Adipose tissue (tissue), 3 donors: Measurements from ENCODE around the gene ERN2. TPM values are rescaled to one million over a fixed set of nuclear protein-coding genes. Genes with fewer than 3 reads are reported as not detected.
"Not testable (repeated sequence)": the region's sequence is repeated elsewhere in the genome, so short reads cannot be mapped to it uniquely, and the experiment has no call there.

ENCODE experiments used
- H3K27ac ChIP-seq: one replicate; pipeline ENCODE4 v1.5.1; 2013; ENCODE audit warnings: low read depth, low read length
- WGBS, 3 donors: extraction: QIAGEN DNeasy Blood & Tissue Kit; methylation state at CpG; one replicate each; pipeline ENCODE4 v1.1.7; 2013; 5-methylcytosine and 5-hydroxymethylcytosine counted together
- polyA plus RNA-seq, 3 donors: library from polyadenylated mRNA; stranded (reverse); fragments of 200-250 nt; gene quantifications; one replicate each; pipeline ENCODE4 v1.2.3, GENCODE V29; 2013
- donor health status: healthy with polysubstance abuse.
- donor health status: Bipolar disorder and iron deficiency.
- donor health status: healthy.

ERN2 gene
- polyA plus RNA-seq = 1 to 10 TPM in 1 of 3 donors, under 1 TPM in 2; 0.24 to 8.0 (median 0.34) TPM

- 2 to 6% (median 5%) methylated on average over 24 to 37 of the region's 37 CpGs for WGBS, 3 donors
- H3K27ac ChIP-seq = no peak within 1 kb of the TSS
Observed at GRCh38 chr16:23712976-23713375, at the start of gene ERN2. TSS of gene ERN2 (minus strand) at chr16:23713222. CDS start at chr16:23713187, 35 bp downstream.

GRCh38 chr16:23757937-23758619 lies 45.1 kb upstream of the ERN2 start:
- 72 to 89% (median 86%) methylated on average over 6 of the region's 6 CpGs for WGBS, 3 donors
- H3K27ac ChIP-seq = no peak overlapping the region

DNA sequence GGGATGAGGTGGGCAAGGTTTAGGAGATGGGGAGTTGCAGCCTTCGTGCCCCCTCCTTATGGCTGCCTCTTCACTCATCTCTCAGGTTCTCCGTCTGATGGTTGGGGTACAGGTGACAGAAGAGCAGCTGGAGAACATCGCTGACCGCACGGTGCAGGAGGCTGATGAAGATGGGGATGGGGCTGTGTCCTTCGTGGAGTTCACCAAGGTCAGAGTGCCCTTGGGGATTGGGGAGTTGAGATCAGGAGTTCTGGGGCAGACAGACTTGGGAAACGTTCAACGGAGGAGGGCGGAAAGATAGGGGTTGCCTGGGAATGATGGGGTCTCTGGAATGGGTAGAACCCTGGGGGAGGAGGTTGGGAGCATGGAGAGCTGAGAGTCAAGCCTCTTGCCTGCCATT lies 44.1 kb upstream of the ERN2 start:
- 74 to 89% (median 79%) methylated on average over 9 of the region's 9 CpGs for WGBS, 3 donors
- H3K27ac ChIP-seq = no peak overlapping the region

DNA sequence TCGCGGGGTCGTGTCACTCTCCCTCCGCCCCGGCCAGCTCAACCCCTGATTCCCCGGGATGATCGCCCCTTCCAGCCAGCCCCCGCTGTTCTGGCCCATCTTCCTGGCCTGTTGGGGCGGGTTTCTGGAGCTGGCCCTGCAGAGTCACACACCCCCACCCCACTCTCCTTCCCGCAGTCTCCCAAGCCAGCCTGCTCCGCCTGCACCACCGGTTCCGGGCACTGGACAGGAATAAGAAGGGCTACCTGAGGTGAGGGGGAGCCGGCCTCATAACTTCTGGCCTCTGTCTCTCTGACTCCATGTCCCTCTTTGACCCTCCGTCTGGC lies 42.4 kb upstream of the ERN2 start:
- WGBS, 3 donors = 31 to 32% (median 31%) methylated on average over 15 of the region's 15 CpGs
- no peak overlapping the region for H3K27ac ChIP-seq

- no peak within 1 kb of the TSS for H3K27ac ChIP-seq
- WGBS, 3 donors = 3 to 7% (median 5%) methylated on average over 55 to 80 of the region's 80 CpGs
Observed at GRCh38 chr16:23754594-23755483, 41.8 kb upstream of the ERN2 start, which contains the start of gene CHP2. TSS of gene CHP2 (plus strand) at chr16:23755026. CDS start at chr16:23755050, 24 bp downstream.

DNA sequence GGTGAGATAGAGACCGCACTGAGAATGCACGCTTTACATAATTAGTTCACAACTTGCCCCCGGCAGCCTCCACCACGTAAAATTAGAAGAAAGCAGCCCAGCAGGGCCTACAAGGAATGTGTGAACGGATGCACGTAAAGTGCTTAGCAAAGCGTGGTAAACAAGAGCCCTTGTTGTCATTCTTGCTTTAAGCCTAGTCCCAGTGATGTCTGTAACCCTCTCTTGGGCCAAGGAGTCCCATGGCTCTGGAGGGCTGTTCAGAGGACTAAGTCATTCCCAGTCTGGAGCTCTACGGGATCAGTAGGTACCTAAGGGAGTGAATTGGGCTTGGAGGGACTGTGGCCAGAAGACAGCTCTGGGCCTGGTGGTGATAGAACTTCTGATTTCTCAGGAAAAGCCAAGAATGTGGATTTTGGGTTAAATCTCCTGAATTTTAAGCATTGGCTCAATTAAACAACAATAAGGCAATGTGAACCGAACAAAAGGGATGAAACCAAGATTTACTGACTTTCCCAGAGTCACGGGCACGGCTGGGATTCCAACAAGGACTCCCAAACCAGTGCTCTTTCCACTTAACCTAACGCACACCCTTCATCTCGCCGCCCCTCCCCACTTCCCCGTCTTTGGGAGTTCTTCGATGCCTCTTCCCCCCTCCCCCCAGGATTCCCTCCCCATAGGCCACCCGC lies 41.0 kb upstream of the ERN2 start:
- 32 to 42% (median 42%) methylated on average over 17 of the region's 17 CpGs for WGBS, 3 donors
- no peak overlapping the region for H3K27ac ChIP-seq

- WGBS, 3 donors = 81 to 90% (median 89%) methylated on average over 1 of the region's 1 CpG
- H3K27ac ChIP-seq = not testable (repeated sequence)
Observed at GRCh38 chr16:23751053-23751452, 38.0 kb upstream of the ERN2 start.

DNA sequence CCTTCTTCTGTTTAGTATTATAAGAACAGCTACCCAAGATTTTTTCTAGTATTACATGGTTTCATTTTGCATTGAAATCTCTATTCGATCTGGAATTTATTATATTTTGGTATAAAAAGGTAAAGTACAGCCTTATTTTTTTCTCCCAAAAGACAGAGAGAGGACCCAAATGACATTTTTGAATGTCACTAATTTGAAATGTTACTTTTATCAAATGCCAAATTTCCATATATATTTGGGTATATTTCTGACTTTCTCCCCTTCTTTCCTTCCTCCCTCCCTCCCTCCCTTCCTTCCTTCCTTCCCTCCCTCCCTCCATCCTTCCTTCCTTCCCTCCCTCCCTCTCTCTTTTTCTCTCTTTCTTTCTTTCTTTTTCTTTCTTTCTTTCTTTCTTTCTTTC lies 35.6 kb upstream of the ERN2 start:
- 42 to 75% (median 68%) methylated on average over 1 of the region's 1 CpG for WGBS, 3 donors
- no peak overlapping the region for H3K27ac ChIP-seq

DNA sequence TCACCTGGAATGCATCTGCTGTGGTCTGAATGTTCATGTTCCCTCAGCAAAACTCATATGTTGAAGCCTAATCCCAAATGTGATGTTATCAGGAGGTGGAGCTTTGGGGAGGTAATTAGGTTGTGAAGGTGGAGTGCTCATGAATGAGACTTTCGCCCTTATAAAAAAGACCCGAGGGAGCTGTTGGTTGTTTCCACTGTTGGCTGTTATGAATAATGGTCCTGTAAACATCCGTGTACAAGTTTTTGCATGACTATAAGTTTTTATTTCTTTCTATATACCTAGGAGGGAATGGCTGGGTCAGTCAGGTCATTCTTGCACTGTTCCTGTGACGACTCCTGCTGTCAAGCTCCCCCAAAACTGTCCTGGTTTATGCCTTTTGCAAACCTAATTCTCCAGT lies 32.2 kb upstream of the ERN2 start:
- 71 to 82% (median 74%) methylated on average over 4 of the region's 4 CpGs for WGBS, 3 donors
- H3K27ac ChIP-seq = no peak overlapping the region

DNA sequence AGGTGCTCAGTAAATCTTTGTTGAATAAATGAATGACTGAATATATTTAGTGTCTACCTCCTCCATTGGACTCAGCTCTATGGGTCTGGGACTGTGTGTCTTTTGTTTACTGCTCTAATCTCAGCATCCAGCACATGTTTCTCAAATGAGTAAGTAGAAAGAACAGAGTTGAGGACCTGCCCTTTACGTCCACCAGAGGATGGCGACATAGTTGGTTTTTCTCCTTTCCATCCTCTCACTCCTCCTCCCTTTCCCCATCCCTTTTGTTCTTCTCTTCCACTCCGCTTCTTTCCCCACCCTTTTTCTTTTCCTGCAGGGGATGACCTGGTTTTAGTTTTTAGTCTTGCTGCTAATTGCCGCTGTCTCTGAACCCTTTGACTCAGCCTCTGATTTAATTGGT lies 29.7 kb upstream of the ERN2 start:
- WGBS, 3 donors = 39 to 42% (median 40%) methylated on average over 4 of the region's 4 CpGs
- no peak overlapping the region for H3K27ac ChIP-seq

- WGBS, 3 donors = 49 to 54% (median 49%) methylated on average over 2 of the region's 2 CpGs
- no peak overlapping the region for H3K27ac ChIP-seq
Observed at GRCh38 chr16:23741675-23742303, 28.8 kb upstream of the ERN2 start.

GRCh38 chr16:23739516-23739915 lies 26.5 kb upstream of the ERN2 start:
- no peak overlapping the region for H3K27ac ChIP-seq
- 50 to 85% (median 71%) methylated on average over 1 of the region's 1 CpG for WGBS, 3 donors

DNA sequence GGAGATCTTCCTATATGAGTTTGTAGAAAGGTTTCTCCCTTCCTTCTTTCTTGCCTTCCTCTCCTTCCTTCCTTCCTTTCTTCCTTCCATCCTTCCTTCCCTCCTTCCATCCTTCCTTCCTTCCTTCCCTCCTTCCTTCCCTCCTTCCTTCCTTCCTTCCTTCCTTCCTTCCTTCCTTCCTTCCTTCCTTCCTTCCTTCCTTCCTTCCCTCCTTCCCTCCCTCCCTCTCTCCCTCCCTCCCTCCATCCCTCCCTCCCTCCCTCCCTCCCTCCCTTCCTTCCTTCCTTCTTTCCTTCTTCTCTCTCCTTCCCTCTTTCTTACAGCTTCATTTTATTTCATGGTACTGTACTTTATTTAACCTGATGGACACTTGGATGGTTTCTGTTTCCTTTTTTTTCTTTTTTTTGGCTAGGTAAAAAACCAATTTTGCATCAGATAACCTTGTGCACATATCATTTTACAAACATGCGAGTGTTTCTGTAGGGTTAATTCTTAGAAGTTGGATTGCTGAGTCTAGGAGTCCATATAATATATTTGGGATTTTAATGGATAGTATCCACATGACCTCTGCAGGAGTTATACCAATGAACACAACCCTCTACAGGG lies 24.5 kb upstream of the ERN2 start:
- WGBS, 3 donors = 79 to 88% (median 84%) methylated on average over 1 of the region's 1 CpG
- not testable (repeated sequence) for H3K27ac ChIP-seq

- 82 to 86% (median 86%) methylated on average over 19 of the region's 19 CpGs for WGBS, 3 donors
- no peak overlapping the region for H3K27ac ChIP-seq
Observed at GRCh38 chr16:23734176-23734893, 21.3 kb upstream of the ERN2 start.

- WGBS, 3 donors = 74 to 80% (median 77%) methylated on average over 12 of the region's 12 CpGs
Observed at GRCh38 chr16:23729503-23730424, 16.7 kb upstream of the ERN2 start.

GRCh38 chr16:23728112-23728477 lies 15.1 kb upstream of the ERN2 start:
- WGBS, 3 donors = 57 to 61% (median 60%) methylated on average over 10 of the region's 10 CpGs
- no peak overlapping the region for H3K27ac ChIP-seq

More at GRCh38 chr16:23729503-23730424, 16.7 kb upstream of the ERN2 start:
- no peak overlapping the region for H3K27ac ChIP-seq

DNA sequence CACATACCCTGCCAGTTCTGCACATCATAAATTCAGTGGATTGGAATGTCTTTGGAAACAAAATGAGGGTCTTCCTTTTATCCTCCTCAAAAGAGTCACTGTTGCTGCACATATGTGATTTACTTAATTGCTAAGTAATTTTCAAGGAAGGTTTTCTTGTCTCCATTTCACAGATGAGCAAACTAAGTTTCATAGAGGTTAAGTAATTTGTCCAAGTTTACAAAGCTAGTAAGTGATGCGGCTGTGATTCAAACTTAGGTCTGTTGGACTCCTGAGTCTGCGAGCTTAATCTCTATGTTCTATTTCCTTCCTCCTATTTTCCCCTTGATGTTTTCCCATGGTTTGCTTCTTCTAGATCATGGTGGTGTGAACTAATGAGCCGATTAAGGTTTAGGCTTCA lies 13.7 kb upstream of the ERN2 start:
- WGBS, 3 donors = 80 to 86% (median 82%) methylated on average over 3 of the region's 3 CpGs
- no peak overlapping the region for H3K27ac ChIP-seq
